Measurements from ENCODE around the gene SLC29A3. TPM values are rescaled to one million over a fixed set of nuclear protein-coding genes. Genes with fewer than 3 reads are reported as not detected.

The SLC29A3 gene
- total and polyA plus RNA-seq, 2 donors = 2.5 to 5.6 TPM

GRCh38 chr10:71409516-71410104 is 90.6 kb downstream of the SLC29A3 start:
- no peaks in the 10 kb centered on the region for H3K4me1 ChIP-seq (ENCODE audit: control insufficient read depth in 2 of 2, insufficient read depth in 2 of 2, low read length in 2 of 2)
- no peaks in the 10 kb centered on the region for H3K36me3 ChIP-seq (ENCODE audit: control insufficient read depth in 2 of 2, insufficient read depth in 2 of 2, low read length in 1 of 2)

More at GRCh38 chr10:71409516-71410104, 90.6 kb downstream of the SLC29A3 start:
- DNase-seq (ENCODE audit: low read depth in 6 of 9, low spot score in 9 of 9) = no peak
- Histone ChIP-seq H3K27me3 (ENCODE audit: control insufficient read depth in 2 of 2, insufficient read depth in 1 of 2, low read length in 1 of 2) (peaks cover 0 to 3% of the 10 kb centered on the region in 2 donors), H3K4me3 (ENCODE audit: low read length in 2 of 2) (no peak overlapping the region), H3K9me3 (ENCODE audit: control insufficient read depth in 2 of 2, insufficient read depth in 1 of 2, low read length in 1 of 2) (no peaks in the 10 kb centered on the region), H3K27ac (ENCODE audit: low read depth in 1 of 2, low read length in 1 of 2) (no peak overlapping the region)
- WGBS = 76% methylated on average over 3 of the region's 3 CpGs

Other genes starting within 250 kb of the SLC29A3 start
- 4.2 TPM for gene UNC5B, start 106.7 kb upstream of the SLC29A3 start, total RNA-seq
- 2.2 TPM for gene UNC5B, start 106.7 kb upstream of the SLC29A3 start, polyA plus RNA-seq
- 9.1 TPM for gene CDH23, start 77.7 kb downstream of the SLC29A3 start, total RNA-seq
- gene CDH23, start 77.7 kb downstream of the SLC29A3 start, polyA plus RNA-seq = 9.1 TPM